ENCODE measurements around the gene PLXNC1. TPM values are rescaled to one million over a fixed set of nuclear protein-coding genes. Genes with fewer than 3 reads are reported as not detected.
A peak's percentile ranks its signal among the peaks of the same experiment; 100 is the strongest.

PLXNC1 gene
- total and polyA plus RNA-seq, 9 of the 15 experiments (the other 6 are each of a cell fraction or from before 2014, with no cell fraction given) = 0.08 to 0.87 (median 0.28) TPM

DNA sequence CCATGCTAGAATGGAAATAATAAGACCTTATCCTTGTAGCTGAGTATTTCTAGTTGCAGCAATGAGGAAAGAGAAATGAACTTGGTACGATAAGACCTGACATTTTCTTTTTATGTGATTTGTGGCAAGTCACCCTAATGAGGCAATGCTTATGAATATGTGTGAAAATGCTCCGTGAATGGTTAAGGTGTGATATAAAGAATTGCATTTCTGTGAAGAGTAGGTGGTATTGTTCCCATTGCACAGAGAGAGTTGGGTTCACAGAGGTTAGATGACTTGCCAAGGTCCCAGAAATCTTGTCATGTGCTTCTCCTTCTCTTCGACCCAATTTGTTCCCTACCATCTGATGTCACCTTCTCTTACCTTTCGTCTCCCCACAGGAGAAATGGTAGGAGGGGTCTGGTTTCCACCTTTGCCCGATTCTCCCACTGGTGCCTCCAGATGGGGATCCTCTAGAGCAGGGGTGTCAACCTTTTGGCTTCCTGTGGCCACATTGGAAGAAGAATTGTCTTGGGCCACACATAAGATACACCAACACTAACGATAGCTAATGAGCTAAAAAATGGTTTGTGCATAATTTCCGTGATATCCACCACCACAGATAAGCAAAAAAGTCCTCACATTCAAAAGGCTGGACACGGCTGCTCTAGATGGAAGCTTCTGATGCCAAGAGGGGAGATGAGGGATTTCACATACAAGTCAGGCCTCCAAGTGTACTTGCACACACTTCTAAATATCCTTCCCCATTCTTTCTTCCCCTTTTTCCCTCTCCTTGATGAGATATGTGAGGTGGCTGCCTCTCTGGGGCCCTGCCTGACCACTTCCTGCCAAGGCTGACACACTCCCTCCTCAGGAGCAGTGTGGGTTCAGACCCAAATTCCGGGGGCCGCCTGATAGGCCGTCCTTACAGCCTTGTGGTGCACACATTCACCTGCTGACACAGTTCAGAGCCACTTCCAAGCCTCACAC is 96.1 kb downstream of the PLXNC1 start (continued):
- no peak for TF ChIP-seq ZNF699 (CRISPR knock-in tag; IDR thresholded peaks at IDR 0.05; ENCODE audit: insufficient replicate concordance)
- no peak for TF ChIP-seq RFX1 (IDR thresholded peaks at IDR 0.05)
- TF ChIP-seq RAD21 (CRISPR knock-in tag; conservative IDR thresholded peaks at IDR 0.05 in 1 of 2, IDR thresholded peaks at IDR 0.05 in 1 of 2) = peak; percentile 6 to 24; a peak in 1 of 4 replicates
- TF ChIP-seq NR2F6 (CRISPR knock-in tag; IDR thresholded peaks at IDR 0.05) = no peak
- no peak for TF ChIP-seq BMI1 (IDR thresholded peaks at IDR 0.05; ENCODE audit: low read length)
- TF ChIP-seq, protein P1, sequence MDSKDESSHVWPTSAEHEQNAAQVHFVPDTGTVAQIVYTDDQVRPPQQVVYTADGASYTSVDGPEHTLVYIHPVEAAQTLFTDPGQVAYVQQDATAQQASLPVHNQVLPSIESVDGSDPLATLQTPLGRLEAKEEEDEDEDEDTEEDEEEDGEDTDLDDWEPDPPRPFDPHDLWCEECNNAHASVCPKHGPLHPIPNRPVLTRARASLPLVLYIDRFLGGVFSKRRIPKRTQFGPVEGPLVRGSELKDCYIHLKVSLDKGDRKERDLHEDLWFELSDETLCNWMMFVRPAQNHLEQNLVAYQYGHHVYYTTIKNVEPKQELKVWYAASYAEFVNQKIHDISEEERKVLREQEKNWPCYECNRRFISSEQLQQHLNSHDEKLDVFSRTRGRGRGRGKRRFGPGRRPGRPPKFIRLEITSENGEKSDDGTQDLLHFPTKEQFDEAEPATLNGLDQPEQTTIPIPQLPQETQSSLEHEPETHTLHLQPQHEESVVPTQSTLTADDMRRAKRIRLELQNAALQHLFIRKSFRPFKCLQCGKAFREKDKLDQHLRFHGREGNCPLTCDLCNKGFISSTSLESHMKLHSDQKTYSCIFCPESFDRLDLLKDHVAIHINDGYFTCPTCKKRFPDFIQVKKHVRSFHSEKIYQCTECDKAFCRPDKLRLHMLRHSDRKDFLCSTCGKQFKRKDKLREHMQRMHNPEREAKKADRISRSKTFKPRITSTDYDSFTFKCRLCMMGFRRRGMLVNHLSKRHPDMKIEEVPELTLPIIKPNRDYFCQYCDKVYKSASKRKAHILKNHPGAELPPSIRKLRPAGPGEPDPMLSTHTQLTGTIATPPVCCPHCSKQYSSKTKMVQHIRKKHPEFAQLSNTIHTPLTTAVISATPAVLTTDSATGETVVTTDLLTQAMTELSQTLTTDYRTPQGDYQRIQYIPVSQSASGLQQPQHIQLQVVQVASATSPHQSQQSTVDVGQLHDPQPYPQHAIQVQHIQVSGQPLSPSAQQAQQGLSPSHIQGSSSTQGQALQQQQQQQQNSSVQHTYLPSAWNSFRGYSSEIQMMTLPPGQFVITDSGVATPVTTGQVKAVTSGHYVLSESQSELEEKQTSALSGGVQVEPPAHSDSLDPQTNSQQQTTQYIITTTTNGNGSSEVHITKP (IDR thresholded peaks at IDR 0.05; ENCODE audit: partially characterized antibody) = no peak
- TF ChIP-seq, protein P2, sequence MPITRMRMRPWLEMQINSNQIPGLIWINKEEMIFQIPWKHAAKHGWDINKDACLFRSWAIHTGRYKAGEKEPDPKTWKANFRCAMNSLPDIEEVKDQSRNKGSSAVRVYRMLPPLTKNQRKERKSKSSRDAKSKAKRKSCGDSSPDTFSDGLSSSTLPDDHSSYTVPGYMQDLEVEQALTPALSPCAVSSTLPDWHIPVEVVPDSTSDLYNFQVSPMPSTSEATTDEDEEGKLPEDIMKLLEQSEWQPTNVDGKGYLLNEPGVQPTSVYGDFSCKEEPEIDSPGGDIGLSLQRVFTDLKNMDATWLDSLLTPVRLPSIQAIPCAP (CRISPR knock-in tag; IDR thresholded peaks at IDR 0.05; ENCODE audit: borderline replicate concordance) = no peak
- TF ChIP-seq ZNF586 (CRISPR knock-in tag; conservative IDR thresholded peaks at IDR 0.05) = no peak
- TF ChIP-seq PURB (CRISPR knock-in tag; IDR thresholded peaks at IDR 0.05; ENCODE audit: low read depth) = no peak
- TF ChIP-seq ESRRA (IDR thresholded peaks at IDR 0.05; ENCODE audit: borderline replicate concordance, low read depth) = no peak; the same call in 1 of the 2 replicates
- TF ChIP-seq SP2 (IDR thresholded peaks at IDR 0.05; ENCODE audit: extremely low read depth, low read depth, low read length, poor library complexity, severe bottlenecking) = no peak
- TF ChIP-seq, protein P3, sequence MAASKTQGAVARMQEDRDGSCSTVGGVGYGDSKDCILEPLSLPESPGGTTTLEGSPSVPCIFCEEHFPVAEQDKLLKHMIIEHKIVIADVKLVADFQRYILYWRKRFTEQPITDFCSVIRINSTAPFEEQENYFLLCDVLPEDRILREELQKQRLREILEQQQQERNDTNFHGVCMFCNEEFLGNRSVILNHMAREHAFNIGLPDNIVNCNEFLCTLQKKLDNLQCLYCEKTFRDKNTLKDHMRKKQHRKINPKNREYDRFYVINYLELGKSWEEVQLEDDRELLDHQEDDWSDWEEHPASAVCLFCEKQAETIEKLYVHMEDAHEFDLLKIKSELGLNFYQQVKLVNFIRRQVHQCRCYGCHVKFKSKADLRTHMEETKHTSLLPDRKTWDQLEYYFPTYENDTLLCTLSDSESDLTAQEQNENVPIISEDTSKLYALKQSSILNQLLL (CRISPR knock-in tag; IDR thresholded peaks at IDR 0.05; ENCODE audit: borderline replicate concordance) = no peak
- no peak for TF ChIP-seq PHB (CRISPR knock-in tag; IDR thresholded peaks at IDR 0.05)
- TF ChIP-seq PTBP1 (IDR thresholded peaks at IDR 0.05; ENCODE audit: low read depth, low read length) = no peak
- TF ChIP-seq, protein P4, sequence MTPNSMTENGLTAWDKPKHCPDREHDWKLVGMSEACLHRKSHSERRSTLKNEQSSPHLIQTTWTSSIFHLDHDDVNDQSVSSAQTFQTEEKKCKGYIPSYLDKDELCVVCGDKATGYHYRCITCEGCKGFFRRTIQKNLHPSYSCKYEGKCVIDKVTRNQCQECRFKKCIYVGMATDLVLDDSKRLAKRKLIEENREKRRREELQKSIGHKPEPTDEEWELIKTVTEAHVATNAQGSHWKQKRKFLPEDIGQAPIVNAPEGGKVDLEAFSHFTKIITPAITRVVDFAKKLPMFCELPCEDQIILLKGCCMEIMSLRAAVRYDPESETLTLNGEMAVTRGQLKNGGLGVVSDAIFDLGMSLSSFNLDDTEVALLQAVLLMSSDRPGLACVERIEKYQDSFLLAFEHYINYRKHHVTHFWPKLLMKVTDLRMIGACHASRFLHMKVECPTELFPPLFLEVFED (CRISPR knock-in tag; conservative IDR thresholded peaks at IDR 0.05) = no peak
- no peak for TF ChIP-seq FUS (optimal IDR thresholded peaks at IDR 0.05; ENCODE audit: low read depth, low read length)
- TF ChIP-seq ZFX (CRISPR knock-in tag; IDR thresholded peaks at IDR 0.05) = no peak
- TF ChIP-seq MAZ (CRISPR knock-in tag; conservative IDR thresholded peaks at IDR 0.05 in 1 of 2, IDR thresholded peaks at IDR 0.05 in 1 of 2) = 0 out of 4 replicates have a peak, but pooled peaks of 1 of the 2 experiments have one; percentile 28
- peak; percentile 67; the same call in 1 of the 2 replicates for TF ChIP-seq SPI1 (IDR thresholded peaks at IDR 0.05; ENCODE audit: borderline replicate concordance, low read depth, low read length)

Measured in K562 (cell line).